NOMO-1 treated with dmso at 0.1 percent for 144 hours (cell line): ENCODE data around the gene FN3K.

ENCODE experiments used
- DNase-seq: peaks from one replicate; lab custom pipeline; 2025; ENCODE audit not compliant: unreplicated experiment; lab: John Stamatoyannopoulos, UW

The FN3K gene

DNA sequence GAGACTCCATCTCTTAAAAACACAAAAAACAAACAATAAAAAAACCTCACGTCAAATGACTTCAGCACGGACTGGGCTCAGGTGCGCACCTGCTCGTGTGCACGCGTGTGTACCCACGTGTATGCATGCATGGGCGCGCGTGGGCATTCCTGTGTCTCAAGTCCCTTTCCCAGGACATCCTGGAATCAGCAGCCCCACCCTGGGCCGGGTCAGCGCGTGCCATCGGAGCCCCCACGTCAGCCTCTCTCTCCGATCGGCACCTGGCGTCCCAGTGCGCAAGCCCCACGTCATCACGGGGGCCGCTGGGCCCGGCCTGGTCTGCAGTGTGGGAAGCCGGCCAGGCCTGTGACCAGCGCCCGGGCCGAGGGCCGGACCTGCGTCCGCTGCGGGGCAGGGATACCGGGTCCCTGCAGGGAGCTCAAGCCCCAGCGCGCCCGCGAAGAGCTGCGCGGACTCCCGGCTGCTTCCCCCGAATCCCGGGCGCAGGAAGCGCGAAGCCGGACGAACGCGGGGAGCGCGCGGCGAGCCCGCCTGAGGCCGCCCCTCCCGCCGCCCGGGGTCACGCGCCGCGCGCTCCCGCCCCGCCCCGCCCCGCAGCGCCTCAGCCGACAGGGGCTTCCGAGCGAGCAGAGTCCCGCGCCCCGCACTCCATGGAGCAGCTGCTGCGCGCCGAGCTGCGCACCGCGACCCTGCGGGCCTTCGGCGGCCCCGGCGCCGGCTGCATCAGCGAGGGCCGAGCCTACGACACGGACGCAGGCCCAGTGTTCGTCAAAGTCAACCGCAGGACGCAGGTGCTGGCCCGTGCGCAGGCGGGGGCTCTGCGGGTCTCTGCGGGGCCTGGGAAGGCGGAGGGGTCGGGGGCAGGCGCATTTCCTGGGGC lies at the start of gene FN3K:
TSS of gene FN3K (plus strand) at position 629 of the 880 bp plus-strand sequence. CDS start at position 651, 22 bp downstream.
- DNase-seq, result peak; percentile 29

DNA sequence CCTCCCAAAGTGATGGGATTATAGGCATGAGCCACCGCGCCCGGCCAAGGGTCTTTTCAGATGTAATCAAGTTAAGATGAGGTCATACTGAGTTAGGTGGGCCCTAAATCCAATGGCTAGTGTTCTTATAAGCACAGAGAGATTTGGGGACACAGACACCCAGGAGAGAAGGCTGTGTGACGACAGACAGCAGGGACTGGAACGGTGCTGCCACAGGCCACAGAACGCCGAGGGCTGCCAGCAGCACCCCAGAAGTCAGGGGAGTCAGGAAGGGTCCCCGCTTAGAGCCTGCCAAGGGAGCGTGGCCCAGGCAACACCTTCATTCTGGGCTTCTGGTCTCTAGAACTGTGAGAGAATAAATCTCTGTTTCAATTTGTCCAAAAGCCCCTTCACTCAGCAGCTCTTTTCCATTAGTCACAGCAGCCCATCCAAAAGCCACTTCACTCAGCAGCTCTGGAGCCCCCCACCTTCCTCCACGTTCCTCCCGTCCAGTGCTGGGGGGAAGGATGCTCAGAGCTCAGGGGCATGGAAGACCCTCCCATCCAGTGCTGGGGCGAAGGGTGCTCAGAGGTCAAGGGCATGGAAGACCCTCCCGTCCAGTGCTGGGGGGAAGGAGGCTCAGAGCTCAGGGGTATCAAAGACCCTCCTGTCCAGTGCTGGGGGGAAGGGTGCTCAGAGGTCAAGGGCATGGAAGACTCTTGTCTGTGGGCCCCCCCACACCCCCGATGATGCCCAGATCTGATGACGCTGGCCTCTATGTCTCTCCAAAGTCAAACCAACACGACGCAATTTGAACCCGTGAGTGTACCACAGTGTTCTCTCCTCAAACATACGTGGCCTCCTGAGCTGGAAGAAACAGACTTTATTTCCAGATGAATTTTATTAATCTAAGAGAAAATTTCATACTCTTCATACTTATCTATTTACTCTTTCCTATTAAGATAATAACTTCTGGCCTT lies 48.8 kb upstream of the FN3K start:
- no peak for DNase-seq

DNA sequence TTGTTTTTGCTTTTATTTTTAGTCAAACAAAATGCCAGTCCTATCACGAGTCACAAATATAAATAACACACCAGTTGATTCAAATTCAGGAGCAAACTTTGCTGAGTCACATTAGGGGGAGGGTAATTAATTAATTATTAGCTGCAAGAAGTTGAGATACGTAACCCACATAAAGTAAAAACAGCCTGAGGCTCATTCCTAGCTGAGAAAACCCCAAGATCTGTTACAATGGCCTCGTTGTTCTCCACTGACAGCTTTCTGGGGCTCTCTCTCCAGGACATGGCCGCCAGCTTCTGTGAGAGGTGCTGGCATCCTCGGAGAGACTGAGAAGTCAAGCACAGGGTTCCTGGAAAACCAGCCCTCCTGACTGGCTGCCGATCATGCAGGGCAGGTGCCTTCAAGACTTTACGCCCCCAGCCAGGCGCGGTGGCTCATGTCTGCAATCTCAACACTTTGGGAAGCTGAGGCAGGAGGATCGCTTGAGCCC lies 48.0 kb upstream of the FN3K start:
- DNase-seq, result no peak

DNA sequence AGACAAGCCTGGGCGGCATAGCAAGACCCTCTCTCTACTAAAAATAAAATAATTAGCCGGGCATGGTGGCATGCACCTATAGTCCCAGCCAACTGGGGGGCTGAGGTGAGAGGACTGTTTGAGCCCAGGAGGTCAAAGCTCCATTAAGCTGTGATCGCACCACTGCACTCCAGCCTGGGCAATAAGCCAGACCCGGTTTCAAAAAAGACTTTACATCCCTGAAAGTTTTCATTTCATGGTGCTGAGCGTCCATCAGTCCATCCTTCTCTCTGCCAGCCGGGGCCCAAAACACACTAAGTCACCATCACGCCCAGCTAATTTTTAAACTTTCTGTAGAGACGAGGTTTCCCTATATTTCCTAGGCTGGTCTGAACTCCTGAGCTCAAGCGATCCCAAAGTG lies 47.5 kb upstream of the FN3K start:
- no peak for DNase-seq

DNA sequence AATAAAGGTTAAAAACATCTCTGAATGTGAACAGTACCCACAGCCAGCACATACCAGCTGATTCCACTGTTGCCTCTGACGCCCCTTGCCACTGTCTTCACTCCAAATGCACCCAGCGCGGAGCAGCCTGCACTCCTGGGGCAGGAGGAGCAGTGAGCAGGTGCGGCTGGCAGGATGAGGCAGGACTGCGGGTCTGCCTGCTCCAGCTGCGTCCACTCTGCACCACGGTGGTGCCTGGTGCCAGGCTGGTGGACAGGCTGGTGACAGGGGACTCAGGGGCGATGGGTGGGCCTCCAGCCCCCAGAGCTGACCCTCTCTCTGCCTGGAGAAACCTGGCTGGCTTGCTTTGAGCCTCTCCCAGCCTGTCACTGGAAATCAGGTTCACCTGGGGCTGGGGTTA lies 46.3 kb upstream of the FN3K start:
- DNase-seq, result no peak

DNA sequence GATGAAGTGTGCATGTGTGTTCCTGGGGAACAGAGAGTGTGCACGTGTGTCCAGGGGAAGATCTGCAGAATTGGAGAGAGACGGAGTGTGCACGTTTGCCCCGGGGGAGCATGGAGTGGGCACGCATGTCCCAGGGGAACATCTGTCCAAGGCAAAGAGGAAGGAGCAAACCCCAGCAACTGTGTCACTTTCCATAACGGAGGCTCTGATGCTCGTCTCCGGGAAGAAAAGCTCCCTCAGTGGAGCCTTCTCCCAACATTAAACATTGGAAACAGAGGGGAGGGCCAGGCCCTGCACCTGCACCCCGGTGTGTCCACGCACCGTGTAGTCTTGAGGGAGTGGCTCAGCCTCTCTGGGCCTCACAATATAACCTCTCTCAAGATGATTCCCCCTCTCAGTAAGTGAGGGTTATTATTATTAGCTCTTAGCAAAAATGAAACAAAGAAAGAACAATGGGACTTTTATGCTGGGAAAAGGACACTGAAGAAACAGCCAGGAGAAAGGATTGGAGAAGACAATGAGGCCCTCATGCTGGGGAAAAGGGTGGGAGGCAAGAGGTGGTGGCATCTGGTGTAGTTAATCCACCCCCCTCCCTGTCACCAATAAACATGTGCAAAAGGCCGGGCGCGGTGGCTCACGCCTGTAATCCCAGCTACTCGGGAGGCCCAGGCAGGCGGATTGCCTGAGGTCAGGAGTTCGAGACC lies 44.5 kb upstream of the FN3K start:
- no peak for DNase-seq

DNA sequence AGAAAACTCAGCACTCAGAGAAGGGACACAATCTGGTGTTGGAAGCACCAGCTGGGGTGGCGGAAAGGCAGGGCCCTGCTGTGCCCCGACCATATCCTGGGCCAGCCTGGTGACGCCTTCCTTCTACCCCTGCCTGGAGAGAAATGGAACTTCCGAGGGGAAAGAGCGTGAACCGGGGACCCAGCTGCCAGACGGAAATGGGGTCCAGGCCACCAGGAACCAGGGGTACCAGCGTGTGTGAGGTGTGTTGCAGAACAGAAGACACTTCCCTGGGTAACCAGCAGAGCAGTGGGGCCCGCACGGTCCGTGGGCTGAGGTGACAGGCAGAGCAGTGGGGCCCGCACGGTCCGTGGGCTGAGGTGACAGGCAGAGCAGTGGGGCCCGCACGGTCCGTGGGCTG lies 43.7 kb upstream of the FN3K start:
- no peak for DNase-seq

DNA sequence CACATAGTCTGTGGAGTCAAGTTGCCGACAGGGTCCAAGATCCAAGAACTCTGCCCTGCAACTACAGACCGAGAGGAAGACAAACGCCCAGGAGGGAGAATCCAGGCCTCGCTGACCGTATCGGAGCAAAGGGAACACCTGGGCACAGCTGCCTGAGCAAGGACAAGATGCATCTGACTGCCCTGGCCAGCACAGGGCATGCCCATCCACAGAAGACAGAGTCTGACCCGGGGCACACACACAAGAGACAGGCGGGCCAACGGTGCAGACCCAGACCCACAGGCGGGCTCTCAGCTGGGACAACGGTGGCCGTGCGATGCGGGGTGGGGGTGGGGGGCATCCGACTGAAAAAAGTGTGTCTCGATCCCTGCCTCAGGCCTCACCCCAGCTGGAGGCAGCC lies 43.1 kb upstream of the FN3K start:
- no peak for DNase-seq

DNA sequence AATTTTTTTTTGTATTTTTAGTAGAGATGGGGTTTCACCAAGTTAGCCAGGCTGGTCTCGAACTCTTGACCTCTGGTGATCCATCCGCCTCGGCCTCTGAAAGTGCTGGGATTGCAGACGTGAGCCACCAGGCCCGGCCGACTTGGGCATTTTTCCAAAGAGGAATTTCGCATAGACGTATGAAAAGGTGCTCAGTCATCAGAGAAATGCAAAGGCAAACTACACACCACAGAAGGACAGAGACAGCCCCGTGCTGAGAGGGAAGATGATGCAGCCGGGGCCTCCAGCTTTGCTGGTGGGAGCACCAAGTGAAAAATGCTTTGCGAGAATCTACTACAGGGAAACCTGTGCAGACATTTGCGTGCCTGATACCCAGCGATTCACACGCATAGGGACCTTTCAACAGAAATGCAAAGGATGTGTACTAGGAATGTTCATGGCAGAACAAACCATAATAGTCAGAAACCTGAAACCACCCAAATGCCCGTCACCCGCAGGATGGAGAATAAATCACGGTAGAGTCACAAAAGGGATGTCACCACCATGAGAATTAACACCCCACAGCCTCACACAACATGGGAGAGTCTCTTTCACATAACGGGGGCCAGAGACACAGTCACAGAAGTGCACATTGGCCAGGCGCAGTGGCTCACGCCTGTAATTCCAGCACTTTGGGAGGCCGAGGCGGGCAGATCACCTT lies 42.1 kb upstream of the FN3K start:
- DNase-seq, result no peak

DNA sequence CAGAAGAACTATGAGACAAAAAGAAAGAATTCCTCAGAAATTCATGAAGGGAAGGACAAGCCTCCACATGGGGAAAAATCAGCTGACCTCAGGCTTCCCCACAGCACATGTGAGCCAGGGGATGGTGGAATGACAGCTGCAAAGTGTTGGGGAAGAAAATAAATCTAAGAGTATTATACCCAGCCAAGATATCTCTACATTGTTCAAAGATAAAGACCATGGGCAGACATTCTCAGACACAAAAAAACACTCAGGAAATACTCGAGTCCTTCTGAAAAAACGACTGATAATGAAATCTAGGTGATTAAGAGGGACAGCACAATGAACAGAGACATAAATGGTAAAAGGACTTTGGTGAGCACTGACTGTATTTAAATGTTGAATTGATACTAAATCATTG lies 40.8 kb upstream of the FN3K start:
- DNase-seq, result no peak

DNA sequence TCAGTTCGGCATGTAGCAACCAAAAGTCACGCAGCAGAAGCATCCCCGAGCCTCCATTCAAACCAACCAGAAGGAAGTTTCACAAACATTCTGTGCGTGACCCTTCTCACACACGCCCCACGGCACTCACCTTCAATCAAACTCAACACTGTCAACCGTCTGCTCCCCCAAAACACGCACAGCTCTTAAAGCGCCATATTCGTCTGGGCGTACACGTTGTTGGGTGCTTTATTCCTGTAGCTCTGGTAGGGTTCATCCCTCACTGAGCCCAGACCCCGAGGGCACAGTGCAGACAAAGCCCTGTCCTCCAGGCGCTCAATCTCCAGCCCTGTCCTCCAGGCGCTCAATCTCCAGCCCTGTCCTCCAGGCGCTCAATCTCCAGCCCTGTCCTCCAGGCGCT lies 39.2 kb upstream of the FN3K start:
- no peak for DNase-seq

DNA sequence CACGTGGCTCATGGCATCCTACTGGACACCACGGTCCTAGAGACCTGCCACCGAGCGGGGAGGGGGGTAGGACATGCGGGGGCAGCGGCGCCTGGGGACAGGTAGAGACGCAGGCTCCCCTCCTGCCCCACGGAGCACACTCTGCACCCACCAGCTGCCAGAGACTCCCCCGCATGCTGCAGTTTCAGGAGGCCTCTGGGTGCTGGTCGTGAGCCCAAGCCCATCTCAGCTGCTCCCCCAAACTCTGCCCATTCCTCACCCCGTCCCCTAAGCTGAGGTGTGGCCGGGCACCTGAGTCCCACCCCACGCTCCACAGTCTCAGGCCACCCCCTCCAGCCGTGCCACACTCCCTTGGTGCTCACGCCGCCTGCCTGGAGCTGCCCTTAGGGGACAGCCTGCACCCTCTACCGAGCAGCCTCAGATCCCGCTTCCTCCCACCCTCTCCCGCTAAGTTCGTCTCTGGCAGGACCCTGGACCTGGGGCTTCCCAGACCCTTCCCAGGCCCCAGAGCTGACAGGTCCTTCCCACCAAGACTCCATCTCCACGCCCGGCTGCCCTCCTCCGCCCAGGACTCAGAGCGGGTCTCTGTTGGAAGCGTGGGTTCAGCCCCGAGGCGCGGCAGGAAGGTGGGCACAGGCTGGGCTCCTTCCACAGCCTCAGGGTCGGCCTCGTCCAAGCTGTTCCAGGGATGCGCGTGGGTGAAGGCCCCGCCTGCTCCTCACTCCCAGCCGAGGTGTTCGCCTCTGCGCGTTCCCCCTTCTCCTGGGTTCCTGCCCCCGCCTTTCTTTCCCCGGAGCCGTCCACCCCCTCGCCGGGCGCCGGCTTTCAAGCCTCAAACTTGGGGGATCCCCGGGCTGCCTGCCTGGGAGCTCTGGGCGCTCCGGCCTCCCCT lies 38.3 kb upstream of the FN3K start:
- no peak for DNase-seq

DNA sequence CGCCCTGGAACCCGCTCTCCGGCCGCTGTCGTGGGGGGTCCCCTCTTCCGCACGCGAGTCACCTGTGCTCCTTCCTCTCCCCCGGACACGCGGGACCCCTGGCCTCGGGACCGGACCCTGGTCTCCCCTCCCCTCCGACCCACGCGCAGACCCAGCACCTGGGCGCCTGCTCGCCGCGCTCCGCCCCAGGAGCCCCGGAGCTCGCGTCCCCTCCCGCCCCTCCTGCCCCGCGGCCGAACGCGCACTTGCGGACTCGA lies 37.7 kb upstream of the FN3K start:
- no peak for DNase-seq

DNA sequence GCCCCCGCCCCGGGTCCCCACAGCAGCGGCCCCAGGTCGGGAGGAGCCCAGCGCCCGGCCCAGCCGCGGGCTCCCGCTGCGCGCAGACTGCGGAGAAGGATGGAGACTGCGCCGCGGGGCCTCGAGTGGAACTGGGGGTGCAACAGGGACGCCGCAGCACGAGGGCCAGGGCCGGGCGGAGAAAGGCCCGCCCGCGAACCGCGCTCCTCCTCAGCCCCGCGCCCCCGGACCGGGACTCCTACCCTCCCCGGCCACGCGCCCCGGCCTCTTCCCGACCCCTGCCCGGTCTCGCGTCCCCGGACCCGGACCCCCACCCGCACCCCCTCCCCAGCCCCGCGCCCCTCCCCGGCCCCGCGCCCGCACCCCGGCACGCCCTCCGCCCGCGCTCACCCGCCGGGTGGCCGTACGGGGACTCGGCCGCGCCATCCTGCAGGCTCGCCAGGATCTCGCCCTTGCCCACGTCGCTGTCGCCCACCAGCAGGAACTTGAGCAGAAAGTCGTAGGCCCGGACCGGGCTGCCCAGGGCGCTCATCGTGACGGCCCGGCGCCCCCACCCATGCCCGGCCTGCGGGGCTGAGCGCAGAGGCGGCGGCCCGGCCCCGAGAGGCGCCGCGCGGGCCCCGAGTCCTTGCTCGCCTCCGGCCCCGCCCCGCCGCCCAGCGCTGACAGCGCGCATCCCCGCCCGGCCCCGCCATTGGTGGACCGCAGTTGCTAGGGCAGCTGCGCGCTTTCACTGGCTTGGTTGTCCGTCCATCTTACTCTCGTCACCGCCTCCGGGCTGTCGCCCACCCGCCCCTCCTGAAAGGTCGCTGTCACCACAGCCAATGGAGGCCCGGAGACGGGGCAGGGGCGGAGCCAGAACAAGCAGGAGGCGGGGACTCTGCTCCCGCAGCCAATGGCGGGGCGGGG lies 37.1 kb upstream of the FN3K start, which contains the start of gene RAB40B:
TSS of gene RAB40B (minus strand) at position 634 of the 909 bp plus-strand sequence. CDS start at position 532, 102 bp downstream.
- DNase-seq, result peak; percentile 97

DNA sequence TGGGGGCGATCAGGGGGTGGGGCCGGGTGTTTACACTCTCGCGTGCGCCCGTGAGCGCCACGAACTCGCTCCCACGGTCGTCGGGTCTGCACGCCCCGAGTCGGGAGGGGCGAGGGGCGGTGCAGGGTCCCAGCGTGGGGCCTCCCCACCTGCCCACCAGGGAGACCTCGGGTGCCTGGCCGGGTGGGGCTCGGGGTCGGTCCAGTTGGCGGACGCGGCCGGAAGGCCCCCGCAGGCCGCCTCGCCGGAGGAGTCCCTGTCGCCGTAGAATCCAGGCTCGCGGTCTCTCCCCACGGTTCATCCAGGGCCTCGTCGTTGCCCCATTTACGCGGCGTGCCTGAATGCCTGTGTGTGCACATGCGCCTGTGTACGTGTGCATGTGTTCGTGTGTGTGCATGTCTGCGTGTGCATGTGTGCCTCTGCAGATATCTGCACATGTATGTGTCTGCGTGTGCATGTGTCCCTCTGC lies 36.4 kb upstream of the FN3K start:
- no peak for DNase-seq

DNA sequence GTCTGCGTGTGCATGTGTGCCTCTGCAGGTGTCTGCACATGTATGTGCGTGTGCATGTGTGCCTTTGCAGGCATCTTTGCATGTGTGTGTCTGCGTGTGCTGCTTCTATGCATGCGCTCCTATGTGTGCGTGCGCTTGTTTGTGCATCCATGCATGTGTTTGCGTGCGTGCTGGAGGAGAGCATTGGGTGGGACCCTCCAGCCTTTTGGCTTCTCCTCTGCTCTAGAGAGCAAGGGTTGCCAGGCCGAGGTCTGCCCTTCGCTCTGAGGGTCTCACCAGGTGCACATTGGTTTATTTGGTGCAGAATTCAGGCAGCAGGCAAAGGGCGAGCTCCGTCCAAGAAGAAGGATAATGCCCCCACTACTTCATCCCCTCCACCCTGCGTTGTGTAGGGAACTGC lies 35.9 kb upstream of the FN3K start:
- no peak for DNase-seq

DNA sequence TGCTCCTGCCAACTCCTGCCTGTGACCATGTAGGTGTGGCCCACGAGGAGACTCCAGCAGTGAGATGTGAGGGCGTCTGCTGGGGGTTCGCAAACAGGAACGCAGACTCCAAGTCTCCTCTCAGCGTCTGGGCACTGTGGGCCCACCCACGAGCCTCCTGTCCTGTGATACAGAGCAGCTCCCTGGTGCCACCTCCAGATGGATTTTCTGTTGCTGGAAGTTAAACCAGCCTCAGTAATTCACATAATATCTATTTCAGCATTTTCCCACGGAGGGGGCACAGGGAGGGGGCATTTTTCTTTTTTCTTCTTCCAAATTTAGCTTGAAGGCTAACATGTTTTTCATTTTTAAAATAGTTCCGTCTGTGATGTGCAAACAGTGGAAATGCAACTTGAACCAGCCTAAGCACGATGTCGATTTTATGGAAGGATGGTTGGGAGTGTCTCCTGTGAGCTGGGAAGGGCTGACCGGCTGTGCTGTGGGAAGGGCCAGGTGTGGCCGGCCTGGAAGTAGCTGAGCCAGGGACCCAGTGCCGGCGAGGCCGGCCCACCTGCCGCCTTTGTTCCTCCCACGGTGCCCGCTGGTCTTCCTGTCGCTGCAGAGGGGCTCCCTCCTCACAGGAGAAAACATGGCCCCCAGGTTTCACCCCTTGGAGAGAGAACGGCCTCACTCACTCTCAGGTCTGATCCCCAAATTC lies 33.0 kb upstream of the FN3K start:
- no peak for DNase-seq
